Glomerular endothelial cell (primary cell): Measurements from ENCODE around the gene ABCA5. TPM values are rescaled to one million over a fixed set of nuclear protein-coding genes. Genes with fewer than 3 reads are reported as not detected.

Experiments
- DNase-seq: peaks from one replicate; pipeline ENCODE4 v3.0.0-alpha.2; 2011; ENCODE audit warnings: low read depth, low spot score; ENCODE audit errors: extremely low read depth
- total RNA-seq: library from RNA; depleted of rRNA; stranded (reverse); fragments of >200 nt; gene quantifications from 2 replicates; pipeline ENCODE4 v1.2.3, GENCODE V29; 2015

The ABCA5 gene, protein sequence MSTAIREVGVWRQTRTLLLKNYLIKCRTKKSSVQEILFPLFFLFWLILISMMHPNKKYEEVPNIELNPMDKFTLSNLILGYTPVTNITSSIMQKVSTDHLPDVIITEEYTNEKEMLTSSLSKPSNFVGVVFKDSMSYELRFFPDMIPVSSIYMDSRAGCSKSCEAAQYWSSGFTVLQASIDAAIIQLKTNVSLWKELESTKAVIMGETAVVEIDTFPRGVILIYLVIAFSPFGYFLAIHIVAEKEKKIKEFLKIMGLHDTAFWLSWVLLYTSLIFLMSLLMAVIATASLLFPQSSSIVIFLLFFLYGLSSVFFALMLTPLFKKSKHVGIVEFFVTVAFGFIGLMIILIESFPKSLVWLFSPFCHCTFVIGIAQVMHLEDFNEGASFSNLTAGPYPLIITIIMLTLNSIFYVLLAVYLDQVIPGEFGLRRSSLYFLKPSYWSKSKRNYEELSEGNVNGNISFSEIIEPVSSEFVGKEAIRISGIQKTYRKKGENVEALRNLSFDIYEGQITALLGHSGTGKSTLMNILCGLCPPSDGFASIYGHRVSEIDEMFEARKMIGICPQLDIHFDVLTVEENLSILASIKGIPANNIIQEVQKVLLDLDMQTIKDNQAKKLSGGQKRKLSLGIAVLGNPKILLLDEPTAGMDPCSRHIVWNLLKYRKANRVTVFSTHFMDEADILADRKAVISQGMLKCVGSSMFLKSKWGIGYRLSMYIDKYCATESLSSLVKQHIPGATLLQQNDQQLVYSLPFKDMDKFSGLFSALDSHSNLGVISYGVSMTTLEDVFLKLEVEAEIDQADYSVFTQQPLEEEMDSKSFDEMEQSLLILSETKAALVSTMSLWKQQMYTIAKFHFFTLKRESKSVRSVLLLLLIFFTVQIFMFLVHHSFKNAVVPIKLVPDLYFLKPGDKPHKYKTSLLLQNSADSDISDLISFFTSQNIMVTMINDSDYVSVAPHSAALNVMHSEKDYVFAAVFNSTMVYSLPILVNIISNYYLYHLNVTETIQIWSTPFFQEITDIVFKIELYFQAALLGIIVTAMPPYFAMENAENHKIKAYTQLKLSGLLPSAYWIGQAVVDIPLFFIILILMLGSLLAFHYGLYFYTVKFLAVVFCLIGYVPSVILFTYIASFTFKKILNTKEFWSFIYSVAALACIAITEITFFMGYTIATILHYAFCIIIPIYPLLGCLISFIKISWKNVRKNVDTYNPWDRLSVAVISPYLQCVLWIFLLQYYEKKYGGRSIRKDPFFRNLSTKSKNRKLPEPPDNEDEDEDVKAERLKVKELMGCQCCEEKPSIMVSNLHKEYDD (N-terminal part only)
- total RNA-seq = 14.5 and 19.2 TPM in 2 replicates

DNA sequence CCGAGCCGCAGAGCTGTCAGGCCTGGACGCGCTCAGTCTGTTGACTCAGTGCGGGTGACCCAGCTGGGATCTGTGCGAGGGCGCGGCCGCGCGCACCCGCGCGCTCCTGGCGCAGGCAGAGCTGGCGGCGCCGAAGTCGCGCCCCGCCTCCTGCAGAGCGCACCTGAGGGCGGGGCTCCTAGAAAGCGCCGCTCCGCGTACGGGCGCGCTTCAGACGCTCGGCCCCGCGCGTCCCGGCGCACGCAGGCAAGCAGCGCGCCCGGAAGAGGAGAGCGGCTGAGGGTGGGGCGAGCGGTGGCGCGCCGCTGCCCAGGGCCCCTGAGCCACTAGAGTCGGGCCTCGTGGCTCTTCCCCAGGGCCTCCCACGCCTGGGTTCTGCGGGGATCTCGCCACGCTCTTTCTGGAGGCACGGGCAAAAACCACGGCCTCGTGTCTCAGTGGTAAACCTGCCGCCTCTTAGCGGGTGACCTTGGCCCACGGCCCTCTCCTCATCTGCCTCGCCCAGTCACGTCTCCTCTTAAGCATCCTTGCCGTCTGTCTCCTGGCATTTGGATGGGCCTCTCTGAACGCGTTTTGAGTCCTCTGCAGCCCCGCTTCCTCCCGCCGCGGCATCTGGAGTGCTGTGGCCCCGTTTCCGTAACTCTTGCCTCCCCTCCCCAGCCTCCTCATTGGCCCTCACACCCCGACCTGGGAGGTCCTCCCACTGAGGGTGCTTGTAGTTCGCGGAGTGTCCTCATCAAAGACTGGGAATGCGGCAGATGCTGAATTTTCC, at the start of gene ABCA5:
TSS of gene ABCA5 (minus strand) at position 74 of the 772 bp plus-strand sequence. CDS start 12,718 bp downstream, outside the sequence.
- DNase-seq = no peak

DNA sequence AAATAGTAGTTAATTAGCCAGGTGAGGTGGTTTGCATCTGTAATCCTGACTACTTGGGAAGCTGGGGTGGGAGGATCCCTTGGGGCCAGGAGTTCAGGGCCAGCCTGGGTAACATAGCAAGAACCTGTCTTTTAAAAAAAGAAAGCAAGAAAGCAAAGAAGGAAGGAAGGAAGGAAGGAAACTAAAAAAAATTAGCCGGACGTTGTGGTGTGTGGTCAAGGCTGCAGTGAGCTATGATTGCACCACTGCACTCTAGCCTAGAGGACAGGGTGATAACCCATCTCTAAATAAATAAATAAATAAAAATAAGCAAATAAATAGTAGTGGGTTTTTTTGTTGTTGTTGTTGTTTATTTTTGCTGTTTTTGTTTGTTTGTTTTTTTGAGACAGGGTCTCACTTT, 48.3 kb upstream of the ABCA5 start:
- DNase-seq = no peak

GRCh38 chr17:69373069-69373468, 46.1 kb upstream of the ABCA5 start:
- no peak for DNase-seq

GRCh38 chr17:69367298-69367697, 40.4 kb upstream of the ABCA5 start:
- no peak for DNase-seq

- DNase-seq = no peak
Observed at GRCh38 chr17:69363488-69364210, 36.7 kb upstream of the ABCA5 start.

DNA sequence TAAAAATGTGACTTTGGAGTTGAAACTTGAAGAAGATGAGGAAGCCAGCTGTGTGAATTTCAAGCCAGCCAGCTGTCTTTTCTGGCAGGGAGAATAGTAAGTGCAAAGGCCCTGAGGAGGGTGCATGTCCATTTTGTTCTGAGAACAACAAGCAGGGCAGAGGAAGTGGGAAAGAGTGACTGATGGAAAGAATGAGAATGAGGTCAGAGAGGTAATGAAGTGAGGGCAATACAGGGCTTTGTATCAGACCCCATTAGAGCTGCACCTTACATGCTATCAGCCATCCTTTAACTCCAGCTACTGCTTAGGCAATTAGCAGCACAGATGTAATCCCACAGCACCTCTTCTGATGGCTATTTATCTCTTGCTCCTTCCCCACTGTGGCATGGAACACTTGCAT, 34.2 kb upstream of the ABCA5 start:
- DNase-seq = no peak

GRCh38 chr17:69358688-69359596, 32.0 kb upstream of the ABCA5 start:
- DNase-seq = no peak

DNA sequence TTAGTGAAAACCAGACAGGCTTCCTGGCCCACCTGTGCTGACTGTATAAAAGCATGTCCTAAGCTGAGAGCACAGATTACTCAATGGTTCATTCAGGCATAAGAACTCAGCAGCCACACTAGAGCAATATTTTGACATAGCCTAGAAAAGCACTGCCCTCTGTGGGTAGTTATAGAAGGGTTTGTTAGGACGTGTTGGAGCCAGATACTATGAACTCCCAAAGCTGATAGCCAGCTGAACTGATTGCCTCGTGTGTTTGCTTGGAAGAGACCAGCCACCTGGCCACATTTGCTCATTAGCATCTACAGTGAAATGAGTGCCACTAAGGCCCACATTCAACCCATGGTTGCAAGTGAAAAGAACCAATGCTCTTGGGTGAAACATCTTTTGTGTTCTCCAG, 30.8 kb upstream of the ABCA5 start:
- no peak for DNase-seq

- no peak for DNase-seq
Observed at GRCh38 chr17:69356625-69357024, 29.7 kb upstream of the ABCA5 start.

DNA sequence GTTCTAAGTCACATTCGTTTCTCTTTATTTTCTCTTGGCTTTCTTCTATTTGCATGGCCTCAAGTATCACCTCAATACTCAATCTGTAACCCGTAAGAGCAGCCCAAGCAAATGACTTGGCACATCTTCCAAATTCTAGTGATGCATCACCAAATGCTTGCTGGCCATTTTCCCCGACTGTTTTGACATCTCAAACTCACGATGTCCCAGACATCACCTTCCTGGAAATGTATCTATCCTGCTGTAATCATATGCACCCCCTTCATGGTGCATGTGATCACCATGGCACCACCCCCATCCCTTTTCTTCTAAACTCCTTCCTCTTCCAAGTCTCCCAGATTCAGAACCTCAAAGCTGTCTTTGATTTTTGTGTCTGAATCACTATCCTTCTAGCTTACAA, 24.0 kb upstream of the ABCA5 start:
- no peak for DNase-seq

GRCh38 chr17:69348429-69348828, 21.5 kb upstream of the ABCA5 start:
- no peak for DNase-seq

DNA sequence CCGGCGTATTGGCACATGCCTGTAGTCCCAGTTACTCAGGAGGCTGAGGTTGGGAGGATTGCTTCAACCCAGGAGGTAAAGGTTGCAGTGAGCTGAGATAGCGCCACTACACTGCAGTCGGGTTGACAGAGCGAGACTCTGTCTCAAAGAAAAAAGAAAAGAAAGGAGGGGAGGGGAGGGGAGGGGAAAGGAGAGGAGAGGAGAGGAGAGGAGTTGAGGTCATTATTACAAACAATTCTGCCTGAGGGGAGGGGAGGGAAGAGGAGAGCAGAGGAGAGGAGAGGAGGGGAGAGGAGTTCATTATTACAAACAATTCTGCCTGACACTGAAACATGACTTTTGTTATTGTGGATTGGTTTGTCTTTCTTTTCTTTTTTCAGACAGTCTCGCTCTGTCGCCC, 19.8 kb upstream of the ABCA5 start:
- DNase-seq = no peak

DNA sequence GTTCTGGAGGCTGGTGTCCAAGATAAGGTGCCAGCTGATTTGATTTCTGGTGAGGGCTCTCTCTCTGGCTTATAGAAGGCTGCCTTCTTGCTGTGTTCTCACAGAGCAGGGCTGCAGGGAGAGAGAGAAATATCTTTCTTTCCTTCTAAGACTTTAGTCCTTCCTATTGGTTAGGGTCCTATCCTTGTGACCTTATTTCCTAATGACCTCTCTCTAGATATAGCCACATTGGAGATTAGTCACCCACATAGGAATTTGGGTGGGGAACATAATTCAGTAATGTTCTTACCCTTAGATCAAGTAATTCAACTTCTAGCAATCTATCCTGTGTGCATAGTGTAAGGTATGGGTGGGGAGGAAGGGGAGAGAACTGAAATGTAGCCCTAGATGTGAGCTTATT, 18.0 kb upstream of the ABCA5 start:
- no peak for DNase-seq

GRCh38 chr17:69342896-69343644, 16.1 kb upstream of the ABCA5 start:
- DNase-seq = no peak

DNA sequence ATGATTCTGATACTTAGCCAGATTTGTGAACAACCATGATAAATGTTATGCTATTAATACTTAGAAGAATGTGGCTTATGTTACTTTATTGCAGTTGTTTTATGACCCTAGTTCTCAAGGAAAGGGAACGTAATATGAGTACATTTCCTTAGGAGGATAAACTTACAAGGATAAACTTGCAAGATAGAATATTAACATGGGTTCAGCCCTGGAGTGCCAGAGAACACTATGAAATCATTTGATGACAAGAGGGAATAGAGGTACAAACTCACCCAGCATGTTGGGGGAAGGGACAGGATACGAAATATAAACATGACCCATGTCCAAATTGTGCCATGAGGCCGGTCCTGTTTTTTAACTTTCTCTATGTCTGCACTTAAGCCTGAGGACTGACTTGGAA, 13.0 kb upstream of the ABCA5 start:
- no peak for DNase-seq

- no peak for DNase-seq
Observed at GRCh38 chr17:69336996-69337395, 10.1 kb upstream of the ABCA5 start.

GRCh38 chr17:69336580-69336979, 9.6 kb upstream of the ABCA5 start:
- DNase-seq = no peak

GRCh38 chr17:69335058-69335457, 8.1 kb upstream of the ABCA5 start:
- DNase-seq = no peak
